Ishikawa (cell line): ENCODE data around the gene SNTG2.

ENCODE experiments used
- EGR1 ChIP-seq: IDR thresholded peaks from 2 replicates; pipeline ENCODE4 v1.6.1; 2012
- NFIC ChIP-seq: IDR thresholded peaks from 2 replicates; pipeline ENCODE4 v1.6.1; 2012
- ZBTB7A ChIP-seq: IDR thresholded peaks from 2 replicates; pipeline ENCODE4 v1.6.1; 2012; ENCODE audit warnings: low read depth
- TF ChIP-seq, protein P1 (sequence below): IDR thresholded peaks from 2 replicates; pipeline ENCODE4 v1.6.1; 2012

DNA sequence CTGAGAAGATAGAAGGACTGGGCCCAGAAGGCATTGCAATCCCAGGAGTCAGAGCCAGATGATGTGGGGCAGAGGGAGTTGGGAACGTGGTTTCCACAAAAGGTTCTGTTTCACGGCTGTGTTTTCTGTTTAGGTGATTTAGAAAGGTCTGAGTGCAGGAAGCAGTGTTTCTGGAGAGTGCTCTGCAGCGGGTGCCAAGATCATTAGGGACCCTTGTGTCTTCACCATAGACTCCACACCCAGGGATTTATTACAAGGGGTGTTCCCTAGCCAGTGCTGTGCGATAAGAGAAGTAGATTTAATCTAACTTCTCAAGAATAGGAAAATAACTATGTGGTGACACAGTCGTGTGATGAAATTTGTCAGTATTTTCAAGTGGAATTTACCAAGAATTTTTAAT is 241.5 kb downstream of the SNTG2 start:
- no peak for TF ChIP-seq ZBTB7A
- no peak for TF ChIP-seq EGR1
- TF ChIP-seq, protein P1, sequence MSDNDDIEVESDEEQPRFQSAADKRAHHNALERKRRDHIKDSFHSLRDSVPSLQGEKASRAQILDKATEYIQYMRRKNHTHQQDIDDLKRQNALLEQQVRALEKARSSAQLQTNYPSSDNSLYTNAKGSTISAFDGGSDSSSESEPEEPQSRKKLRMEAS, result no peak
- TF ChIP-seq NFIC, result no peak
